ENCODE measurements around the gene TCF3. TPM values are rescaled to one million over a fixed set of nuclear protein-coding genes. Genes with fewer than 3 reads are reported as not detected.

The TCF3 gene
- total RNA-seq (2022; extraction: Qiagen RNA extraction): 42.5 to 68.8 TPM (median 57.4 TPM) in 5 replicates

GRCh38 chr19:1652471-1653299 is at the start of gene TCF3:
TCF3 (minus strand) TSS chr19:1652615; CDS start chr19:1650248, 2,367 bp downstream.

GRCh38 chr19:1605236-1606137 is 46.9 kb downstream of the TCF3 start, which contains the start of gene UQCR11:
UQCR11 (minus strand) TSS chr19:1605462; CDS start chr19:1605409, 53 bp downstream.

GRCh38 chr19:1592755-1593500 is 59.5 kb downstream of the TCF3 start, which contains the start of gene MBD3:
MBD3 (minus strand) TSS chr19:1592865; CDS start chr19:1592631, 234 bp downstream.

GRCh38 chr19:1568320-1569019 is 83.9 kb downstream of the TCF3 start, which contains the start of gene MEX3D:
MEX3D (minus strand) TSS chr19:1568325; CDS start chr19:1568058, 267 bp downstream.

Other genes with a start within 250 kb of the TCF3 start
- gene DAZAP1, start 245.0 kb downstream of the TCF3 start, total RNA-seq (2022; extraction: Qiagen RNA extraction): 77.6 to 108 TPM (median 102 TPM) in 5 replicates
- 1,595 to 2,147 TPM (median 1,872 TPM) in 5 replicates for gene RPS15, start 214.2 kb downstream of the TCF3 start, total RNA-seq (2022; extraction: Qiagen RNA extraction)
- 1.2 to 2.3 TPM (median 1.6 TPM) in 5 replicates for gene APC2, start 202.5 kb downstream of the TCF3 start, total RNA-seq (2022; extraction: Qiagen RNA extraction)
- gene C19orf25, start 173.4 kb downstream of the TCF3 start, total RNA-seq (2022; extraction: Qiagen RNA extraction): 10.8 to 22.9 TPM (median 20.5 TPM) in 5 replicates
- gene PCSK4, start 162.3 kb downstream of the TCF3 start, total RNA-seq (2022; extraction: Qiagen RNA extraction): 0.47 to 1.1 TPM (median 0.82 TPM) in 5 replicates
- 3.8 to 5.7 TPM (median 5.2 TPM) in 5 replicates for gene REEP6, start 161.4 kb downstream of the TCF3 start, total RNA-seq (2022; extraction: Qiagen RNA extraction)
- 2.7 to 4.4 TPM (median 3.3 TPM) in 5 replicates for gene ADAMTSL5, start 139.6 kb downstream of the TCF3 start, total RNA-seq (2022; extraction: Qiagen RNA extraction)
- gene PLK5, start 128.5 kb downstream of the TCF3 start, total RNA-seq (2022; extraction: Qiagen RNA extraction): 0.05 TPM in 1 of 5 replicates, not detected in the others
- 5.7 to 13.5 TPM (median 10.8 TPM) in 5 replicates for gene MEX3D, start 84.3 kb downstream of the TCF3 start, total RNA-seq (2022; extraction: Qiagen RNA extraction)
- gene MBD3, start 59.8 kb downstream of the TCF3 start, total RNA-seq (2022; extraction: Qiagen RNA extraction): 31.9 to 56.6 TPM (median 51.5 TPM) in 5 replicates
- 92.0 to 201 TPM (median 166 TPM) in 5 replicates for gene UQCR11, start 47.2 kb downstream of the TCF3 start, total RNA-seq (2022; extraction: Qiagen RNA extraction)
- gene ONECUT3, start 100.9 kb upstream of the TCF3 start, total RNA-seq (2022; extraction: Qiagen RNA extraction): not detected in 5 replicates
- gene ATP8B3, start 159.7 kb upstream of the TCF3 start, total RNA-seq (2022; extraction: Qiagen RNA extraction): 1.9 to 3.1 TPM (median 2.8 TPM) in 5 replicates
- 16.8 to 21.2 TPM (median 20.8 TPM) in 5 replicates for gene REXO1, start 195.9 kb upstream of the TCF3 start, total RNA-seq (2022; extraction: Qiagen RNA extraction)
- gene KLF16, start 211.0 kb upstream of the TCF3 start, total RNA-seq (2022; extraction: Qiagen RNA extraction): 16.4 to 31.3 TPM (median 27.5 TPM) in 5 replicates
- 19.9 to 42.6 TPM (median 40.1 TPM) in 5 replicates for gene ABHD17A, start 232.9 kb upstream of the TCF3 start, total RNA-seq (2022; extraction: Qiagen RNA extraction)